HPDE6-E6E7 (cell line): ENCODE data around the gene MOB2.

Experiments
- DNase-seq: peaks from one replicate; pipeline ENCODE4 v3.0.0; 2011; ENCODE audit warnings: missing footprints; ENCODE audit errors: extremely low spot score

The MOB2 gene

DNA sequence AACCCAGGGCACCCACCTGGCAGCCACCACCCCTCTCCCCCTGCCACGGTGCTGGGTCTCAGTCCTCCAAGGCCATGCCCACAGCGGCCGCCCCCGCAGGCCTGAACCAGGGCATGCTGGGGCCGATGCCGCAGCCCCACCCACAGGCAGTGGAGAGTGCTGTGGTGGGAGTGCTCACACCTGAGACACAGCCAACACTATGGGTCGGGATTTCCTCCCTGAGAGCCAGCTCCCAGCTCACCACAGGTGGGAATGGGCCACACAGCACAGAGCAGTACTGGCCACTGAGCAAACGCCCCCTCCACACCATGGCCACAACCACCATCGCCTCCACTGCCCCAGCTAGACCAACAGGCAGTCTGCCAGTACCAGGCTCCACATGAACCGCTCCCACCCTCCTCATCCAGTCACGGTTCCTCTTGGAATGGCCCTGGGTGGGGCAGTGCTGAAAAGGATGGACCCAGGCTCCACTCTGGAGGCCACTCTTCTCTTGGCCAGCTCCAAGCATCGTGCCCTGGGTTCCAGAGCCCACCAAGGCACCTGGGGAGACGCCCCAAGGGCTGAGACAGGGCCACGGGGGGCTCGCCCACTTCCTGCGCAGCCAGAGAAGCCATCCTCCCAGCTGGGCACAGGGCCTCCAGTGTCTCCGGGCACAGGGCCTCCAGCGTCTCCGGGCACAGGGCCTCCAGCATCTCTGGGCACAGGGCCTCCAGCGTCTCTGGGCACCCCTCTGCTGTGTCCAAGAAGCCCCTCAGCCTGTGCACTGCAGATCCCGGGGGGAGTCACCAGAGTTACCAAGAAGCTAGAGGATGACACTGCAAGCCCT, 14.2 kb downstream of the MOB2 start:
- DNase-seq: no peak

DNA sequence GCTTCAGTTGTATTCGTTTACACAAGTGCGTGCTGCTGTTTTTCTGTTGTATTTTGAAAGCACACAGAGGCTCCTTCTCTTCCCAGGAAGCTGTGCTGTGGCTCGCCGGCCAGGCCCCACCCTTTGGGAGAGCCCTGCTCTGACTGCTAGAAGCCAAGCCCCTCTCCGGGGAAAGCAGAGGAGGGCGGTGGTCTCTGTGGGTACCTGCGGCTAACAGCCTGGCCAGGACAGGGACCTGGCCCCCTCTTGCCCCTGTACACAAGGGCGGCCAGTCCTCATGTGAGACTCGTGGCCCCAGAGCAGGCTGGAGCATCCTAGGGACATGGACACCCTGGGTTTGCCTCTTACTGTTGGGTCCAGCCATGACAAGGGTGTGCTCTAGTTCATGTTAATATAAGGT, 14.8 kb downstream of the MOB2 start:
- no peak for DNase-seq

- no peak for DNase-seq
Measured at GRCh38 chr11:1470681-1471611, 15.6 kb downstream of the MOB2 start.

DNA sequence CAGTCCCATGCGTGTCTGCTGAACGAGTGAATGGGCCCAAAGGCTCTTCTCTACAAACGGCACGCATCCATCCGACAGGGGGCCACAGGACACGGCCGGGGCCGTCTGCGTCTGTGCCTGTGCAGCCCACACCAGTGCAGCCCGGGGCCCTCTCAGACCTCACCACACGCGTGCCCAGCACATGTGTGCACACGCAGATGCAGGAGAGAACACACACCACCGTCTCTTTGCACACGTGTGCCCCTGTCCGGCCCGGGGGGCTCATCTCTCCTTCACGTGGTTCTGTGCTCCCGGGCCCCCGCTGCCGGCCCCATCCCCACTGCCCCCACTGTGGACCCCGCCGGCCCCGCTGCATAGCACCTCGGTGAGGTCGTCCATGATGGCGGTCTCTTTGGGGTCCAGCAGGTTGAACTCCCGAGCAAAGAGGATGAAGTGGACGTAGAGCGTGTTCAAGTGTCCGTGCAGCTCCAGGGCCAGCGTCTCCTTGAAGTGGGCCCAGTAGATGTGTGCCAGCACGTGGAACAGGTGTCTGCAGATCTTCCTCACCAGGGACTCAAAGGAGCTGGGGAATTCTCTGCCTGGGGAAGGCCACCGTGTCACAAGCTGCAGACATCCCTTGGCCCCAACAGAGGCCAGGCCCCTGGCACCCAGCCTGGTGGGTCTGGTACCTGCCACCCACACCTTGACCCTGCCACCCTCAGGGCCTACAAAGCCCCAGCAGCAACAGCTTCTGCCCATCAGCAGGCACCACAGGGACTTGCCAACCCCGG, 16.5 kb downstream of the MOB2 start:
- no peak for DNase-seq

GRCh38 chr11:1469287-1469910, 17.2 kb downstream of the MOB2 start:
- DNase-seq: no peak

GRCh38 chr11:1468473-1469066, 18.0 kb downstream of the MOB2 start:
- DNase-seq: no peak

DNA sequence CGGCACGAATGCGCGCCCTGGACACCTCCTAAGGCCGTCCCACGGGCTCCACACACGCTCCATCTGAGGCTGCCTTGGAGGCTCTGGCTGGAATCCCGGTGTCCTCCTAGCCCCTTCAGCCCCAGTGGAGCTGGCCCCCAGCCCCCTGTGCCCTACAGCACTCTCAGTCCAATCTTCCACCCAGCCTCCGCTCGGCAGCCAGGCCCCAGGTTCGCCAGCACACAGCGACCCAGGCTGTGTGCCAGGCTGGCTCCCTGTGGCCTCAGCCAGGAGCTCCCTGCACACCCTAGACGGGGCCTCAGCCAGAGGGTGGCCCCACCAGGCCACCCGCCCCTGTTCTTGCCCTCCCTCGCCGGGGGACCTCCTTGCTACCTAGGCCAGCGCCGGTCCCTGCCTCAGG, 18.6 kb downstream of the MOB2 start:
- no peak for DNase-seq

- no peak for DNase-seq
Measured at GRCh38 chr11:1467270-1467669, 19.3 kb downstream of the MOB2 start.

GRCh38 chr11:1466784-1467183, 19.8 kb downstream of the MOB2 start:
- DNase-seq: no peak

DNA sequence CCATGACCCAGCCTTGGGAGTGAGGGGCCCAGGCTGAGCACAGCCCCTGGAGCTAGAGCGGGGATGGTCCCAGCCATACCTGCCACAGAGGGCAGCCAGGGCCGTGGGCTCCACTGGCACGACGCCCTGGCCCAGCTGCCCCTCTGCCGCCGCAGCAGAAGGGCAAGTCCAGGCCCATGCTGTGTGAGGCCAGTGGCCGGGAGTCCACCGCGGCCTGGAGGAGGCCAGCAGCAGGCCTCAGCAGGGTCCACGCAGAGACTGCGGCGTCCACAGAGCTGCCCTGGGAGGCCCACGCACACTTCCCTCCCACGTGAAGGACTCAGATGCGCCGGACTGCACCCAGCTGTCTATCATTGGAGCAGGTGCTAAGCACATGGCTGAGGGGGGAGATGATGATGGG, 23.5 kb downstream of the MOB2 start:
- DNase-seq: no peak

GRCh38 chr11:1462698-1462975, 23.9 kb downstream of the MOB2 start:
- DNase-seq: no peak

DNA sequence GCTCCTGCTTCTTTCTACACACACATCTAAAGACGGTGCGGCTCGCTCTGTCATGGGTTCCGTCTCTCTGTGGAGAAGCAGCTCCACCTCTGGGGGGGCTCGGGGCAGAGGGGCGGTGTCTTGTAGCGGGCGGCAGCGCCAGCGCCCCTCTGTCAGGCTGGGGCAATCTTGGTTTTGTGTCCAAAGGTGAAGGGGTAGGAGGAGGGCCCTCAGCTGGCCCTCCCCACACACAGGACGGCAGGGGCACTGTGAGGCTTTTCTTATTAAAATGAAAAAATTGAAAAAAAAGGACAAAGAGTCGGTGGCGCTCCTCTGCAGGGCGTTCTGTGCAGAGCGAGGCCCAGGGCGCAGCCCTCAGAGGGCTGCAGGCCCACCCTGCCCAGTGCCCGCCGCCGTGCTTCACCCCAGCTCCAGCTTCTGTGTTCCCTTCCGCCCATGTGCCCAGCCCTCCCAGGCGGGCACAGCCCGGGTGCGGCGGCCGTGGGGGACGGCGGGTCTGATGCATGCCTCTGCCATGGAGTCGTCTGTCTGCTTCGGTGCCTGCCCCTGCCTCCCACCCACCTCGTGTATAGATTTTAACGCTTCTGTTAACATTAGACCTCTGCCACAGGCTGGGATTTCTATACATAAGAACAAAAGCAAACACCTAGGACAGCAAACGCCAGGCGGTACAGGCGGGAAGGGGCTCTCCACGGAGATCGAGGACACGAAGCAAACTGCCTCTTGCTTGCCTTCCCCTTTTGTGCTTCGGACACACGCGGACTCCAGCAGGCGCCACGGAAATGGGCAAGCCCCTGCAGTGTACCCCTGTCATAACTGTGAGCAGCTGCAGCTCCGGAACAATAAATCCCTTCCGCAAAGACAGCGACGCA, 24.5 kb downstream of the MOB2 start:
- no peak for DNase-seq

DNA sequence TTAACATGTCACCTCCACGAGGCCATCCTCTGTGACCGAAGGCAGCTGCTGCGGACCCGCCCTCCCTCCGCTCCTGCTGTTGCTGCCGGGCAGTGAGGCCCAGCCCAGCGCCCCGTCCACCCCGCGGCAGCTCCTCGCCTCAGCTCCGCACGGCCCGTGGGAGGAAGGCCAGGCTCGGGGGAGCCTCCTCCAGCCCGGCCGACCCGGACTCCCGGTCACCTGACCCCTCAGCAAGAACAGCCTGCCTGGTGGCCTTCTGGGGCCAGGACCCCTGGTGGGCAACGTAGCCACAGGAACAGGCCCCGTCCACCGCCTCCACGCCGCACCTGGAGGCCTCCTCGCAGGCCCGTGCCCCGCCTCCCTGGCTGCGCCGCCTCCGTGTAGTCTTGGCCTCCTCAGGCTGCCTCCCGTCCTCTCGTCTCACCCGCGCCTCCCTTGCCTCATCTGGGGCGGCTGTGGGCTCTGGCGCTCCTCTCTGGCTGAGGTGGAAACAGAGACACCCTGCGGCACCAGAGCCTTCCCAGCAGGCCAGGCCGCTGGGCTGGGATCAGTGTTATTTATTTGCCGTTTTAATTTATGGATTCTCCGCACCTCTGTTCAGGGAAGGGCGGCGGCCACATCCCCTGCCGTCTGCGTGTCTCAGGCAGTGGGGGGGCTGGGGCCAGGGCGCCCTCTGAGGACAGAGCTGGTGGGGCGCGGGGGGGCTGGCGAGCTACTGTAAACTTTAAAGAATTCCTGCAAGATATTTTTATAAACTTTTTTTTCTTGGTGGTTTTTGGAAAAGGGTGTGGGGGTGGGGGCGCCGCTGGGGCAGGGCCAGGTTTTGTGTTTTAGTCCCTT, 25.4 kb downstream of the MOB2 start:
- no peak for DNase-seq

DNA sequence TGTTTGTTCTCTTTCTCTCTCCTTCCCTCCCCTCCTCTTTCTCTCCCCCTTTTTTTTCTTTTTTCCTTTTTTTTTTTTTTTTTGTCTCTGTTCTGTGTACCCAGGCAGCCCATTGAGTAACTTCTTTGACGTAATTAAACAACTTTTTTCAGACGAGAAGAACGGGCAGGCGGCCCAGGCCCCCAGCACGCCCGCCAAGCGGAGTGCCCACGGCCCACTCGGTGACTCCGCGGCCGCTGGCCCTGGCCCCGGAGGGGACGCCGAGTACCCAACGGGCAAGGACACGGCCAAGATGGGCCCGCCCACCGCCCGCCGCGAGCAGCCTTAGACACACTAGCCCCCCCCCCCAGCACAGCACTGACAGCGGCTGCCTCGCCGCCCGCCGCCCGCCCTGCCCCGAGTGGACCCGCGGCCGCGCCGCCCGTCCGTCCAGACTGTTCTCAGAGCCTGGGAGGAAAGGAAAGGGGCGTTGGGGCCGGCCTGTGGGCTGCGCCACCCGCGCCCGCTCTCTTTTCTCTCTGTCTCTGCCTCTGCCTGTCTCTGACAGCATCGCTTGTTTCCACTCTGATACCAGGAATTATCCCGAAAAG, 26.1 kb downstream of the MOB2 start:
- no peak for DNase-seq

DNA sequence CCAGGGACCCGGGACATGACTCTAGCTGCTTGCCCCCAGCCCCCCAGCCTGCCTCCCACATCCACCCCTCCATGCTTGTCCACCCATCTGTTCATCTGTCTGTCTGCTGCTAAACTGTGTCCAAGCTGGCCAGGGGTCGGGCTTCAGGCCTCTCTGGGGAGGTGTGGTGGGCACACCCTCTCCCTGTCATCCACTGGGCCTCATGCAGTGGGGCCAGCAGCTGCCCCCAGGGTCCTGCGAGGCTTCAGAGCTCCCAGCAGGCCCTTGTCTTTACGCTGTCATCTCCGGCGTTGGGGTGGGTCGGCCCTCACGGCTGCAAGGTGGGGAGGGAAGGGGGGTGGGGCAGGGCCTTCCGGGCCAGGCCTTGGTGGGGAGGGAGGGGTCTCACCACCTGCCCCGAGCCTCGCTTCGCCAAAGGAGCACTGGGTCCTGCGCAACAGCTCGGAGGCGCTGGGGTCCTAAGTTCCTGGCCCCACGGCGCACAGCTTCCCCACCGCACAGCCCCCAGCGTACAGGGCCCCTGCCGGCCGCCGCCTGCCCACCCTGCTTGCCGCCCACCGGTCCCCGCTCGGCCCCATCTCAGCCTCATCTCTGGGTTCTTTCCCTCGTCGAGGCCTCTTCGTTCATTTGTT, 26.7 kb downstream of the MOB2 start:
- DNase-seq: no peak

GRCh38 chr11:1459219-1459575, 27.4 kb downstream of the MOB2 start:
- DNase-seq: no peak

- DNase-seq: peak; percentile 26
Measured at GRCh38 chr11:1458340-1459218, 28.0 kb downstream of the MOB2 start.

DNA sequence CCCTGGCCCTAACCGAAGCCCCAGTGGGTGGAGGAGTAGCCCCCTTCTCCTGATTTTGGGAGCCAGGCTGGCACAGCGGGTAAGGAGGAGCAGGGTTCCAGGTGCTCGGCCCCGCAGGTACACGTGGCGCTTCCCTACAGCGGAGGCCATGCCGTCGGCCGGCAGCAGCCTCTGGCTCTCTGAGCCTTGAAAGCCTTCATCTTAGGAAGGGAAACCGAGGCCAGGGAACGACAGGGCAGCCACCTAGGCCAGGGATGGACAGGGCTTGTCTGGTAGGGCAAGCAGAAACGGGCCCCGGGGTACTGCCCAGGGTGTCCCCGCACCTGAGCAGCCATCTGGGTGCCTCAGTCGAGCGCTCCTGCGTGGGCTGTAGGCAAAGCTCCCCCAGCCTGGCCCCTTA, 28.7 kb downstream of the MOB2 start:
- no peak for DNase-seq
